Fibroblast of lung (primary cell): ENCODE results near the gene LVRN. TPM values are rescaled to one million over a fixed set of nuclear protein-coding genes. Genes with fewer than 3 reads are reported as not detected.
A peak's percentile ranks its signal among the peaks of the same experiment; 100 is the strongest.

Source experiments
- DNase-seq, 2 donors: peaks; one replicate each; pipeline versions ENCODE4 v3.0.0 to v3.0.0-alpha.2; 2010; ENCODE audit warnings: low read depth in 2 of 2
- H2AFZ ChIP-seq: 2 replicates; pipeline ENCODE4 v1.5.1; 2012; ENCODE audit warnings: low read length, control low read depth, inconsistent platforms
- H3K27ac ChIP-seq: 2 replicates; pipeline ENCODE4 v1.5.1; 2011; ENCODE audit warnings: low read length, control low read depth; ENCODE audit not compliant: insufficient read depth
- H3K27me3 ChIP-seq: 2 replicates; pipeline ENCODE4 v1.5.1; 2011; ENCODE audit warnings: mild to moderate bottlenecking, low read length; ENCODE audit not compliant: control insufficient read depth, insufficient read depth
- H3K36me3 ChIP-seq: 2 replicates; pipeline ENCODE4 v1.5.1; 2011; ENCODE audit warnings: low read length; ENCODE audit not compliant: control insufficient read depth, insufficient read depth
- H3K4me1 ChIP-seq: 2 replicates; pipeline ENCODE4 v1.5.1; 2011; ENCODE audit warnings: low read length; ENCODE audit not compliant: control insufficient read depth, insufficient read depth; ENCODE audit errors: extremely low read depth
- H3K4me2 ChIP-seq: 2 replicates; pipeline ENCODE4 v1.5.1; 2011; ENCODE audit warnings: low read length, control low read depth; ENCODE audit not compliant: insufficient read depth; ENCODE audit errors: extremely low read depth
- H3K4me3 ChIP-seq, 4 experiments: fragments of 200-600 bp in 1 of 4; sonication (generic) in 1 of 4; replicated peaks in 1 of 4; 2 replicates each; pipeline ENCODE4 v1.5.1; 2011 to 2016; ENCODE audit warnings: low read length in 4 of 4, low read depth in 3 of 4, mild to moderate bottlenecking in 3 of 4, control low read depth in 2 of 4, inconsistent platforms in 1 of 4, mixed read lengths in 1 of 4; ENCODE audit not compliant: insufficient read depth in 1 of 4; ENCODE audit errors: control extremely low read depth in 1 of 4
- H3K79me2 ChIP-seq: 2 replicates; pipeline ENCODE4 v1.5.1; 2012; ENCODE audit warnings: mild to moderate bottlenecking, low read length, inconsistent platforms; ENCODE audit not compliant: control insufficient read depth, insufficient read depth
- H3K9ac ChIP-seq: 2 replicates; pipeline ENCODE4 v1.5.1; 2011; ENCODE audit warnings: mild to moderate bottlenecking, low read length, control low read depth; ENCODE audit not compliant: insufficient read depth
- H3K9me3 ChIP-seq: 2 replicates; pipeline ENCODE4 v1.5.1; 2012; ENCODE audit warnings: low read depth, low read length; ENCODE audit not compliant: control insufficient read depth, insufficient read depth
- H4K20me1 ChIP-seq: 2 replicates; pipeline ENCODE4 v1.5.1; 2011; ENCODE audit warnings: low read length; ENCODE audit not compliant: control insufficient read depth, insufficient read depth; ENCODE audit errors: extremely low read depth
- EZH2 ChIP-seq: IDR thresholded peaks from 2 replicates; pipeline ENCODE4 v1.5.1; 2012; ENCODE audit warnings: low read length, control low read depth, mild to moderate bottlenecking; ENCODE audit errors: missing control alignments
- polyA plus RNA-seq, 2 donors: library from polyadenylated mRNA; depleted of rRNA in 1 of 2; stranded (reverse) in 1 of 2; unstranded in 1 of 2; fragments of >200 nt; gene quantifications; 2 replicates each; pipeline ENCODE4 v1.2.1, GENCODE V29; 2011 to 2012; ENCODE audit warnings: missing spikeins in 1 of 2
- total RNA-seq: library from RNA; depleted of rRNA; stranded (reverse); fragments of >200 nt; gene quantifications from 2 replicates; pipeline ENCODE4 v1.2.1, GENCODE V29; 2014
- TF ChIP-seq, protein P1 (sequence below), 2 donors: IDR thresholded peaks in 1 of 2; conservative IDR thresholded peaks in 1 of 2; 1 replicate in 1 of 2; 2 replicates in 1 of 2; pipeline ENCODE4 v1.5.1; 2011 to 2012; ENCODE audit warnings: low read length in 2 of 2, control low read depth in 1 of 2, inconsistent platforms in 1 of 2, low read depth in 1 of 2, mild to moderate bottlenecking in 1 of 2

The LVRN gene
- total and polyA plus RNA-seq, 2 donors (not counting 1 experiment from before 2014, with no cell fraction given), result 0.10 to 0.17 TPM

DNA sequence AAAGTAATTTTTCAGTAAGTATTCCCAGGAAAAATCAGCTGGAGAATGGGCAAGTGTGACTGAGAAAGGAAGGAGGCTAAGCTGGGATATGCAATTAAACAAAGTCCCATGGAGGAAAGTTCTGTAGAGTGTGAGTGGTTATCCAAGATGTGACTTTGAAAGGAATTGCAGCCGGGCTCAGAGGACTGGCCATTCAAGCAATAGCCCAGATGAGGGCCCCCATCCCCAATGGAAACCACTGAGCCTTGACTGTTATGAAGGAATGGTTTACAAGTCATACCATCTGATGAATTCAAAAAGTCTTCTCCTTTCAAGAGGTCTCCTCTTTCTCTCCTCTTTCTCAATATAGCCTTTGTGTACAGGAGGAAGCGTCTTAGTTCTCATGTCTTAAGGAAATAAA lies 6.5 kb downstream of the LVRN start:
- H3K36me3 ChIP-seq, result no peaks in the 10 kb centered on the region
- no peaks in the 10 kb centered on the region for H3K79me2 ChIP-seq
- TF ChIP-seq EZH2, result no peak
- TF ChIP-seq, protein P1, sequence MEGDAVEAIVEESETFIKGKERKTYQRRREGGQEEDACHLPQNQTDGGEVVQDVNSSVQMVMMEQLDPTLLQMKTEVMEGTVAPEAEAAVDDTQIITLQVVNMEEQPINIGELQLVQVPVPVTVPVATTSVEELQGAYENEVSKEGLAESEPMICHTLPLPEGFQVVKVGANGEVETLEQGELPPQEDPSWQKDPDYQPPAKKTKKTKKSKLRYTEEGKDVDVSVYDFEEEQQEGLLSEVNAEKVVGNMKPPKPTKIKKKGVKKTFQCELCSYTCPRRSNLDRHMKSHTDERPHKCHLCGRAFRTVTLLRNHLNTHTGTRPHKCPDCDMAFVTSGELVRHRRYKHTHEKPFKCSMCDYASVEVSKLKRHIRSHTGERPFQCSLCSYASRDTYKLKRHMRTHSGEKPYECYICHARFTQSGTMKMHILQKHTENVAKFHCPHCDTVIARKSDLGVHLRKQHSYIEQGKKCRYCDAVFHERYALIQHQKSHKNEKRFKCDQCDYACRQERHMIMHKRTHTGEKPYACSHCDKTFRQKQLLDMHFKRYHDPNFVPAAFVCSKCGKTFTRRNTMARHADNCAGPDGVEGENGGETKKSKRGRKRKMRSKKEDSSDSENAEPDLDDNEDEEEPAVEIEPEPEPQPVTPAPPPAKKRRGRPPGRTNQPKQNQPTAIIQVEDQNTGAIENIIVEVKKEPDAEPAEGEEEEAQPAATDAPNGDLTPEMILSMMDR (conservative IDR thresholded peaks at IDR 0.05 in 1 of 2, IDR thresholded peaks at IDR 0.05 in 1 of 2; ENCODE audit: low read depth in 1 of 2, low read length in 2 of 2), result no peak
- H3K27me3 ChIP-seq, result peaks cover 3% of the 10 kb centered on the region
- H2AFZ ChIP-seq, result no peak overlapping the region
- DNase-seq, result no peak
- no peak overlapping the region for H3K27ac ChIP-seq
- H3K4me3 ChIP-seq, result no peak overlapping the region
- no peak overlapping the region for H3K9ac ChIP-seq
- H3K4me1 ChIP-seq, result no peaks in the 10 kb centered on the region
- no peaks in the 10 kb centered on the region for H3K9me3 ChIP-seq
- no peak overlapping the region for H3K4me2 ChIP-seq
- H4K20me1 ChIP-seq, result no peaks in the 10 kb centered on the region

DNA sequence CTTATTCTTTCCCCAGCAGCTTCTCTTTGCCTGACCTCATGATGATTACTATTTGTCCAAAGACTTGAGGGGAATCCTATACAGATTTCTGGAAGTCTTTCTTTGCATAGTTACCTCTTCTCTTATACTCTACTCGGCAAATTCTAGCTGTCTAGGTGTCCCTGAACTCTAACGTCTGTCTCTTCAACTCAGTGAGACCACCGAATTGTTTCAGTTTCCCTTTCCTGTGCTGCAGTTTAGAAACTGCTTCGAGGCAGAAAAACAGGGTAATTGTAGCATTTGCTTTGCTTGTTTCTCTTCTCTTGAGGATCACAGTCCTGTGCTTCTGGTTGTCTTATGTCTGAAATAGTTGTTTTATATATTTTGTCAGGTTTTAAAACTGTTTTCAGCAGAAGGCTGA lies 14.8 kb downstream of the LVRN start:
- H3K9me3 ChIP-seq, result no peaks in the 10 kb centered on the region
- peaks cover 13% of the 10 kb centered on the region for H3K4me1 ChIP-seq
- no peaks in the 10 kb centered on the region for H3K79me2 ChIP-seq
- H2AFZ ChIP-seq, result no peak overlapping the region
- H3K9ac ChIP-seq, result no peak overlapping the region
- no peaks in the 10 kb centered on the region for H3K36me3 ChIP-seq
- no peak for DNase-seq
- no peak overlapping the region for H3K4me3 ChIP-seq
- no peak overlapping the region for H3K4me2 ChIP-seq
- no peaks in the 10 kb centered on the region for H4K20me1 ChIP-seq
- H3K27ac ChIP-seq, result no peak overlapping the region
- TF ChIP-seq EZH2, result no peak
- TF ChIP-seq, protein P1 (conservative IDR thresholded peaks at IDR 0.05 in 1 of 2, IDR thresholded peaks at IDR 0.05 in 1 of 2; ENCODE audit: low read depth in 1 of 2, low read length in 2 of 2), result no peak
- no peaks in the 10 kb centered on the region for H3K27me3 ChIP-seq

DNA sequence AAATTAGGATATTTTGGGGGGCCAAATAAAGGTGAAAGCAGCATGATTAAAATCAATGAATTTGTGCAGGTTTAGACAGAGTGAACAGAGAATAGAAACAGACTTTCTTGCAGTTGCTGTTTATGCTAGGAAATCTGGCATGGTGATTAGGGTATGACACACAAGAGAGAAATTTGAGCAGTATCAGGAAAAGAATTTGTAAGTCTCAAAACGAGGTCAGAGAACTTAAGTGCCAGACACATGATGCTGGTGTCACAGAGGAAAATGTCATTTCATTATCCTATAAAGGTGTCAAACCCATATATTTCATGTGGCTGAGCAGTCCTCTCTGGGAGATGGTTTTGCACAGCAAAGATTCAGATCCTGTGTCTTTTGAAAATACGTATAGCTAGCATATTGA lies 15.7 kb downstream of the LVRN start:
- no peak for TF ChIP-seq EZH2
- TF ChIP-seq, protein P1 (conservative IDR thresholded peaks at IDR 0.05 in 1 of 2, IDR thresholded peaks at IDR 0.05 in 1 of 2; ENCODE audit: low read depth in 1 of 2, low read length in 2 of 2), result no peak
- DNase-seq, result peak; percentile 86 to 89
- no peaks in the 10 kb centered on the region for H3K79me2 ChIP-seq
- peak overlapping the region; percentile 6 for H3K27ac ChIP-seq
- H3K9ac ChIP-seq, result no peak overlapping the region
- no peak overlapping the region for H2AFZ ChIP-seq
- no peak overlapping the region for H3K4me2 ChIP-seq
- no peak overlapping the region for H3K4me3 ChIP-seq
- no peaks in the 10 kb centered on the region for H3K27me3 ChIP-seq
- no peaks in the 10 kb centered on the region for H3K9me3 ChIP-seq
- H3K36me3 ChIP-seq, result no peaks in the 10 kb centered on the region
- H3K4me1 ChIP-seq, result peaks cover 13% of the 10 kb centered on the region
- no peaks in the 10 kb centered on the region for H4K20me1 ChIP-seq
